GM19238 (cell line): ENCODE results near the gene RCSD1.

Experiments used
- DNase-seq: peaks from one replicate; pipeline ENCODE4 v3.0.0; 2011; ENCODE audit warnings: low spot score; ENCODE audit not compliant: insufficient read length

RCSD1 gene

GRCh38 chr1:167617153-167618147 is 12.6 kb upstream of the RCSD1 start:
- DNase-seq: no peak

- DNase-seq: no peak
Measured at GRCh38 chr1:167618366-167618765, 11.7 kb upstream of the RCSD1 start.

- DNase-seq: no peak
Measured at GRCh38 chr1:167618789-167619188, 11.2 kb upstream of the RCSD1 start.

GRCh38 chr1:167620002-167620401 is 10.0 kb upstream of the RCSD1 start:
- DNase-seq: no peak

GRCh38 chr1:167621780-167622313 is 8.2 kb upstream of the RCSD1 start:
- DNase-seq: no peak

GRCh38 chr1:167623951-167624350 is 6.1 kb upstream of the RCSD1 start:
- DNase-seq: no peak

- DNase-seq: no peak
Measured at GRCh38 chr1:167625040-167625823, 4.8 kb upstream of the RCSD1 start.

GRCh38 chr1:167627615-167627864 is 2.5 kb upstream of the RCSD1 start:
- no peak for DNase-seq

GRCh38 chr1:167627865-167628641 is 2.0 kb upstream of the RCSD1 start:
- peak; percentile 75 for DNase-seq

- no peak for DNase-seq
Measured at GRCh38 chr1:167628741-167629515, 1.1 kb upstream of the RCSD1 start.

GRCh38 chr1:167630568-167631385 is 745 bp downstream of the RCSD1 start:
- no peak for DNase-seq

- DNase-seq: no peak
Measured at GRCh38 chr1:167631386-167631935, 1.4 kb downstream of the RCSD1 start.

- no peak for DNase-seq
Measured at GRCh38 chr1:167631936-167632614, 2.0 kb downstream of the RCSD1 start.

GRCh38 chr1:167633258-167633944 is 3.4 kb downstream of the RCSD1 start:
- no peak for DNase-seq

GRCh38 chr1:167634435-167634834 is 4.4 kb downstream of the RCSD1 start:
- DNase-seq: no peak

- DNase-seq: no peak
Measured at GRCh38 chr1:167635156-167635648, 5.2 kb downstream of the RCSD1 start.

GRCh38 chr1:167635941-167636340 is 5.9 kb downstream of the RCSD1 start:
- DNase-seq: no peak

- no peak for DNase-seq
Measured at GRCh38 chr1:167638064-167638463, 8.0 kb downstream of the RCSD1 start.
